GM21786 (cell line): ENCODE results near the gene GOLGA8J.
"Not testable (repeated sequence)": the region's sequence is repeated elsewhere in the genome, so short reads cannot be mapped to it uniquely, and the experiment has no call there.

ENCODE experiments used
- ATAC-seq: cut with Tn5 transposase; IDR thresholded peaks from one replicate; pipeline ENCODE4 v1.9.1; 2021; ENCODE audit not compliant: unreplicated experiment

The GOLGA8J gene

GRCh38 chr15:30082655-30083054 is at the start of gene GOLGA8J:
Gene GOLGA8J (plus strand): TSS chr15:30082955. CDS start chr15:30083053, 98 bp downstream.
- ATAC-seq: not testable (repeated sequence)

GRCh38 chr15:30033211-30033610 is 49.5 kb upstream of the GOLGA8J start:
- ATAC-seq: no peak

- ATAC-seq: no peak
These were observed 49.0 kb upstream of the GOLGA8J start for GRCh38 chr15:30033763-30034162.

GRCh38 chr15:30036036-30036703 is 46.6 kb upstream of the GOLGA8J start:
- ATAC-seq: no peak

GRCh38 chr15:30038667-30039523 is 43.9 kb upstream of the GOLGA8J start:
- no peak for ATAC-seq

- ATAC-seq: no peak
These were observed 40.9 kb upstream of the GOLGA8J start for GRCh38 chr15:30041868-30042267.

GRCh38 chr15:30042556-30042955 is 40.2 kb upstream of the GOLGA8J start:
- no peak for ATAC-seq

GRCh38 chr15:30043211-30043655 is 39.5 kb upstream of the GOLGA8J start:
- ATAC-seq: no peak

GRCh38 chr15:30044377-30044776 is 38.4 kb upstream of the GOLGA8J start:
- no peak for ATAC-seq

- ATAC-seq: not testable (repeated sequence)
These were observed 37.9 kb upstream of the GOLGA8J start for GRCh38 chr15:30044826-30045225.

GRCh38 chr15:30045248-30046041 is 37.3 kb upstream of the GOLGA8J start:
- not testable (repeated sequence) for ATAC-seq

GRCh38 chr15:30046430-30046829 is 36.3 kb upstream of the GOLGA8J start:
- no peak for ATAC-seq

GRCh38 chr15:30055604-30056003 is 27.2 kb upstream of the GOLGA8J start:
- ATAC-seq: no peak

GRCh38 chr15:30056166-30056565 is 26.6 kb upstream of the GOLGA8J start:
- ATAC-seq: no peak

- ATAC-seq: no peak
These were observed 23.0 kb upstream of the GOLGA8J start for GRCh38 chr15:30059771-30060170.

- ATAC-seq: no peak
These were observed 19.9 kb upstream of the GOLGA8J start for GRCh38 chr15:30062881-30063280.

- ATAC-seq: no peak
These were observed 18.8 kb upstream of the GOLGA8J start for GRCh38 chr15:30063835-30064546.

GRCh38 chr15:30065025-30065801 is 17.5 kb upstream of the GOLGA8J start:
- no peak for ATAC-seq

- ATAC-seq: no peak
These were observed 14.4 kb upstream of the GOLGA8J start for GRCh38 chr15:30068326-30068725.

- ATAC-seq: no peak
These were observed 10.1 kb upstream of the GOLGA8J start for GRCh38 chr15:30072630-30073029.
